SK-N-SH treated with all-trans-retinoic acid at 6 μM for 48 hours (cell line): ENCODE results near the gene SLFNL1.

ENCODE experiments used
- CREB5 ChIP-seq: fragments of 250-450 bp; sonication (Bioruptor Pico); IDR thresholded peaks from 2 replicates; pipeline ENCODE4 v1.5.1; 2020; ENCODE audit warnings: low read depth, mild to moderate bottlenecking, moderate library complexity
- CSDC2 ChIP-seq: fragments of 250-450 bp; sonication (Bioruptor Pico); IDR thresholded peaks from 2 replicates; pipeline ENCODE4 v1.5.0; 2020; ENCODE audit warnings: mild to moderate bottlenecking, moderate library complexity
- PATZ1 ChIP-seq: fragments of 250-450 bp; sonication (Bioruptor Pico); IDR thresholded peaks from 2 replicates; pipeline ENCODE4 v1.8.0; 2020; ENCODE audit warnings: mild to moderate bottlenecking, moderate library complexity, borderline replicate concordance
- PPARA ChIP-seq: fragments of 250-450 bp; sonication (Bioruptor Pico); IDR thresholded peaks from 2 replicates; pipeline ENCODE4 v1.5.0; 2020; ENCODE audit warnings: mild to moderate bottlenecking, borderline replicate concordance
- ZFP3 ChIP-seq: fragments of 250-450 bp; sonication (Bioruptor Pico); IDR thresholded peaks from 2 replicates; pipeline ENCODE4 v1.5.0; 2020; ENCODE audit warnings: mild to moderate bottlenecking, moderate library complexity

- no peak for TF ChIP-seq ZFP3
- no peak for TF ChIP-seq CREB5 (CRISPR knock-in tag)
- TF ChIP-seq CSDC2: no peak
- TF ChIP-seq PATZ1 (CRISPR knock-in tag): no peak
- TF ChIP-seq PPARA (CRISPR knock-in tag): no peak
Measured at GRCh38 chr1:40998668-40999067, 22.9 kb downstream of the SLFNL1 start.
